Activated CD8-positive, alpha-beta T cell treated with anti-CD3 and anti-CD28 coated beads for 36 hours (primary cell): ENCODE data around the gene ZBTB8OS. TPM values are rescaled to one million over a fixed set of nuclear protein-coding genes. Genes with fewer than 3 reads are reported as not detected.

ENCODE experiments used
- ATAC-seq: fragments of 200-7000 bp; cut with Tn5 transposase; one replicate; pipeline ENCODE4 v1.10.0; 2021; ENCODE audit warnings: mild to moderate bottlenecking, moderate library complexity
- CTCF ChIA-PET: fragments of 350-600 bp; sonication (Branson Sonifier 250); formaldehyde crosslinking; loops from one replicate; lab custom pipeline; 2021; ENCODE audit warnings: antibody characterized with exemption; lab: Charles Lee
- POLR2A ChIA-PET: fragments of 350-600 bp; sonication (Branson Sonifier 250); formaldehyde crosslinking; loops from one replicate; lab custom pipeline; 2021; ENCODE audit warnings: antibody characterized with exemption; lab: Charles Lee
- DNase-seq: peaks from one replicate; pipeline ENCODE4 v3.0.0-alpha.2; 2020
- H3K27ac Mint-ChIP-seq: one replicate; pipeline ENCODE4 v1.8.0; 2021; ENCODE audit warnings: mild to moderate bottlenecking, mixed read lengths
- H3K27me3 Mint-ChIP-seq: one replicate; pipeline ENCODE4 v1.8.0; 2021; ENCODE audit warnings: mixed read lengths
- H3K36me3 Mint-ChIP-seq: one replicate; pipeline ENCODE4 v1.8.0; 2021; ENCODE audit warnings: low read depth, mixed read lengths
- H3K4me1 Mint-ChIP-seq: one replicate; pipeline ENCODE4 v1.8.0; 2021; ENCODE audit warnings: low read depth, mixed read lengths
- H3K4me3 Mint-ChIP-seq: one replicate; pipeline ENCODE4 v1.8.0; 2021; ENCODE audit warnings: mild to moderate bottlenecking, moderate library complexity, mixed read lengths
- H3K9me3 Mint-ChIP-seq: one replicate; pipeline ENCODE4 v1.8.0; 2021; ENCODE audit warnings: mixed read lengths
- intact Hi-C: fragments of 100-400 bp; cut with micrococcal nuclease; formaldehyde crosslinking; loops from one replicate; pipeline ENCODE4 v1.10.0; 2022
- total RNA-seq, 2 experiments: library from RNA; stranded (reverse); gene quantifications; one replicate each; pipeline ENCODE4 v1.2.3, GENCODE V29; 2021
- TF ChIP-seq, protein P1 (sequence below): fragments of 200-600 bp; IDR thresholded peaks from one replicate; pipeline ENCODE4 v1.8.0; 2022; ENCODE audit warnings: antibody characterized with exemption, mild to moderate bottlenecking

ZBTB8OS gene
- total RNA-seq, 2 experiments from 2014 or later: 53.4 to 57.6 TPM

DNA sequence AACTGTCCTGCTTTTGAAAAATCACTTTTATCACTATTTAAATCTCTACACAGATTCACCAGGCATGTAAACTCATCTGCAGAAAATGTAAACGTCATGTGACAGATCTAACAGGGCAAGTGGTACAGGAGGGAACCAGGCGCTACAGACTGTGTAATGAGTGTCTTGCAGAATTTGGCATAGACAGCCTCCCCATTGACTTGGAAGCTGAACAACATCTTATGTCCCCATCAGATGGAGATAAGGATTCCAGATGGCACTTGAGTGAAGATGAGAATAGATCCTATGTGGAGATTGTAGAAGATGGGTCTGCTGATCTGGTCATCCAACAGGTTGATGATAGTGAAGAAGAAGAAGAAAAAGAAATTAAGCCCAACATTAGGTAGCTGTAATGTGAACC is 50.3 kb downstream of the ZBTB8OS start:
- POLR2A ChIA-PET: interaction anchor here (1.4 kb wide), 1 partner anchor 19 kb away, joined by 3 read pairs; no protein-coding TSS in a partner anchor

DNA sequence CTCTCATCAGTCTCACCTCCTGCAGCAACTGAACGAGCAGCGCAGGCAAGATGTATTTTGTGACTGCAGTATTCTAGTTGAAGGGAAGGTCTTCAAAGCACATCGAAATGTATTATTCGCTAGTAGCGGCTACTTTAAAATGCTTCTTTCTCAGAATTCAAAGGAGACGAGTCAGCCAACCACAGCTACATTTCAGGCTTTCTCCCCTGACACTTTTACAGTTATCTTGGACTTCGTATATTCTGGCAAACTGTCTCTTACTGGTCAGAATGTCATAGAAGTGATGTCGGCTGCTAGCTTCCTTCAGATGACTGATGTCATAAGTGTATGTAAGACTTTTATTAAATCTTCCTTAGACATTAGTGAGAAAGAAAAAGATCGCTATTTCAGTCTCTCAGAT is 57.4 kb downstream of the ZBTB8OS start:
- Mint-ChIP-seq H3K4me3 (no peak overlapping the region), H3K27ac (no peak overlapping the region), H3K36me3 (no peaks in the 10 kb centered on the region), H3K9me3 (no peaks in the 10 kb centered on the region), H3K4me1 (no peaks in the 10 kb centered on the region), H3K27me3 (no peaks in the 10 kb centered on the region)
- CTCF ChIA-PET: no interaction called here
- POLR2A ChIA-PET: interaction anchor here (0.7 kb wide), 1 partner anchor 115 kb away, joined by 3 read pairs; no protein-coding TSS in a partner anchor
- no peak for DNase-seq
- TF ChIP-seq, protein P1, sequence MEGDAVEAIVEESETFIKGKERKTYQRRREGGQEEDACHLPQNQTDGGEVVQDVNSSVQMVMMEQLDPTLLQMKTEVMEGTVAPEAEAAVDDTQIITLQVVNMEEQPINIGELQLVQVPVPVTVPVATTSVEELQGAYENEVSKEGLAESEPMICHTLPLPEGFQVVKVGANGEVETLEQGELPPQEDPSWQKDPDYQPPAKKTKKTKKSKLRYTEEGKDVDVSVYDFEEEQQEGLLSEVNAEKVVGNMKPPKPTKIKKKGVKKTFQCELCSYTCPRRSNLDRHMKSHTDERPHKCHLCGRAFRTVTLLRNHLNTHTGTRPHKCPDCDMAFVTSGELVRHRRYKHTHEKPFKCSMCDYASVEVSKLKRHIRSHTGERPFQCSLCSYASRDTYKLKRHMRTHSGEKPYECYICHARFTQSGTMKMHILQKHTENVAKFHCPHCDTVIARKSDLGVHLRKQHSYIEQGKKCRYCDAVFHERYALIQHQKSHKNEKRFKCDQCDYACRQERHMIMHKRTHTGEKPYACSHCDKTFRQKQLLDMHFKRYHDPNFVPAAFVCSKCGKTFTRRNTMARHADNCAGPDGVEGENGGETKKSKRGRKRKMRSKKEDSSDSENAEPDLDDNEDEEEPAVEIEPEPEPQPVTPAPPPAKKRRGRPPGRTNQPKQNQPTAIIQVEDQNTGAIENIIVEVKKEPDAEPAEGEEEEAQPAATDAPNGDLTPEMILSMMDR: no peak
- ATAC-seq: no peak
- intact Hi-C loops: no loop called here

More for the DNA sequence above, 50.3 kb downstream of the ZBTB8OS start:
- intact Hi-C loops: no loop called here
- no peaks in the 10 kb centered on the region for H3K4me1 Mint-ChIP-seq
- CTCF ChIA-PET: interaction anchor here (1.1 kb wide), 2 partner anchors 80 to 112 kb away, joined by 4 to 5 read pairs; no protein-coding TSS in a partner anchor
- ATAC-seq (no peak), DNase-seq (no peak)
- no peak overlapping the region for H3K4me3 Mint-ChIP-seq
- no peaks in the 10 kb centered on the region for H3K9me3 Mint-ChIP-seq
- TF ChIP-seq, protein P1: no peak
- H3K27ac Mint-ChIP-seq: no peak overlapping the region
- no peaks in the 10 kb centered on the region for H3K36me3 Mint-ChIP-seq
- no peaks in the 10 kb centered on the region for H3K27me3 Mint-ChIP-seq

DNA sequence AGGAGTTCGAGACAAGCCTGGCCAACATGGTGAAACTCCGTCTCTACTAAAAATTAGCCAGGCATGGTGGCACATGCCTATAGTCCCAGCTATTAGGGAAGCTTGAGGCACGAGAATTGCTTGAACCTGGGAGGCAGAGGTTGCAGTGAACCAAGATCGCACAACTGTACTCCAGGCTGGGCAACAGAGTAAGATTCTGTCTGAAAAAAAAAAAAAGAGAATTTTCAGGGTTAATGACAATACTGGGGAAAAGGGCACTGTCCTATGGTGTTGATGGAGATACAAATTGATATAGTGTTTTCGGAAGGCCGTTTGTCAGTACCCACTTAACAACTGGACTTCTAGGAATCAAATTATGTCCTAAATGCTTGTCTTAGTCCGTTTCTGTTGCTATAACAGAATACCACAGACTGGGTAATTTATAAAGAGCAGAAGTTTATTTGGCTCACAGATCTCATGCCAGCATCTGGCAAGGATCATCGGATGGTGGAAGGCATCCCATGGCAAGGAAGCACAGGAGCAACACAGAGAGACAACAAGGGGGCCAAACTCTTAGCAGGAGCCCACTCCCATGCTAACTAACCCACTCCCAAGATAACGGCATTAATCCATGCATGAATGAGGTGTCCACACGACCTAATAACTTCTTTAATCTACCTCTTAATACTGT is 69.9 kb downstream of the ZBTB8OS start:
- DNase-seq (no peak), ATAC-seq (peak; percentile 51)
- no peaks in the 10 kb centered on the region for H3K4me1 Mint-ChIP-seq
- CTCF ChIA-PET: no interaction called here
- H3K36me3 Mint-ChIP-seq: no peaks in the 10 kb centered on the region
- H3K4me3 Mint-ChIP-seq: no peak overlapping the region
- peaks cover 1% of the 10 kb centered on the region for H3K27me3 Mint-ChIP-seq
- intact Hi-C loops: no loop called here
- no peak overlapping the region for H3K27ac Mint-ChIP-seq
- H3K9me3 Mint-ChIP-seq: no peaks in the 10 kb centered on the region
- TF ChIP-seq, protein P1: no peak
- POLR2A ChIA-PET: no interaction called here

Other genes with a start within 250 kb of the ZBTB8OS start
- gene ZBTB8B, start 185.5 kb downstream of the ZBTB8OS start, total RNA-seq: not detected
- gene ZBTB8A, start 111.1 kb downstream of the ZBTB8OS start, total RNA-seq: under 1 TPM in 1 of 2 experiments, not detected in 1; 0.16 TPM
- 100 to 1,000 TPM; 308 to 318 TPM for gene RBBP4, start 658 bp upstream of the ZBTB8OS start, total RNA-seq
- gene SYNC, start 52.2 kb upstream of the ZBTB8OS start, total RNA-seq: not detected
- gene YARS1, start 166.8 kb upstream of the ZBTB8OS start, total RNA-seq: 100 to 1,000 TPM; 231 to 238 TPM
- gene S100PBP, start 167.1 kb upstream of the ZBTB8OS start, total RNA-seq: 10 to 100 TPM; 25.7 to 27.3 TPM
- gene FNDC5, start 220.4 kb upstream of the ZBTB8OS start, total RNA-seq: not detected
- under 1 TPM; 0.49 to 0.61 TPM for gene HPCA, start 235.9 kb upstream of the ZBTB8OS start, total RNA-seq